GM10266 (cell line): ENCODE results near the gene RFT1.

ENCODE experiments used
- DNase-seq: peaks from one replicate; pipeline ENCODE4 v3.0.0; 2012; ENCODE audit errors: extremely low spot score
- TF ChIP-seq, protein P1 (sequence below): IDR thresholded peaks from 2 replicates; pipeline ENCODE4 v1.5.1; 2012; ENCODE audit warnings: mild to moderate bottlenecking, low read depth; ENCODE audit not compliant: control insufficient read depth, insufficient read depth; ENCODE audit errors: missing control alignments

Gene RFT1

DNA sequence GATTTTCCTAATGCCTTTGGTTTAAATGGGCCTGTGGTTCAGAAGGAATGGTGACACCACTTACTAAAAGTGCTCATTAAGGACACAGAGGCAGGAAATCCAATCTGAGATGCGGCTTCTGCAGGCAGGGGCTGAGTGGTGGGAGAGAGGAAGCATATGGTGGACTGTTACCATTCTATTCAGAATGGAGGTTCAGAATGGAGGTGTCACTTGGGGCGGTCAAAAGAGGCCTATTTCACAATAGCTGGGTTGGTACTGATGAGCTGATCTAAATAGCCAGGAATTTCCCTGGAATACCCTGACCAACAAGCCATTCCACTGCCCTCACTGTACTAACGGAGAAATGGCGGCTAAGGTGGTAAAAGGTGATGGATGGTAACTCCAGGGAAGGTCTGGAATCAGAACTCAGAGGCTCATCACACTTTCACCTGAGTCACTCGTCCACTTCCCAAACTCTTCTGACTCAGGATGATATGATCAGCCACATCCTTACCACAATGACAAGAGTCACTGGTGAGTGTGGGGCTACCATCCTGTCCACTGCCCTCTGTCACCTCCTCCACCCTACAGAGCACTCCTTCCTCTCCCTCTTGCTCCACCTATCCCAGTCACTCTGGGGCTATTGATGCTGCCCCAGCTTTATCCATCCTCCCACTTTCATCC, 15.7 kb downstream of the RFT1 start:
- TF ChIP-seq, protein P1, sequence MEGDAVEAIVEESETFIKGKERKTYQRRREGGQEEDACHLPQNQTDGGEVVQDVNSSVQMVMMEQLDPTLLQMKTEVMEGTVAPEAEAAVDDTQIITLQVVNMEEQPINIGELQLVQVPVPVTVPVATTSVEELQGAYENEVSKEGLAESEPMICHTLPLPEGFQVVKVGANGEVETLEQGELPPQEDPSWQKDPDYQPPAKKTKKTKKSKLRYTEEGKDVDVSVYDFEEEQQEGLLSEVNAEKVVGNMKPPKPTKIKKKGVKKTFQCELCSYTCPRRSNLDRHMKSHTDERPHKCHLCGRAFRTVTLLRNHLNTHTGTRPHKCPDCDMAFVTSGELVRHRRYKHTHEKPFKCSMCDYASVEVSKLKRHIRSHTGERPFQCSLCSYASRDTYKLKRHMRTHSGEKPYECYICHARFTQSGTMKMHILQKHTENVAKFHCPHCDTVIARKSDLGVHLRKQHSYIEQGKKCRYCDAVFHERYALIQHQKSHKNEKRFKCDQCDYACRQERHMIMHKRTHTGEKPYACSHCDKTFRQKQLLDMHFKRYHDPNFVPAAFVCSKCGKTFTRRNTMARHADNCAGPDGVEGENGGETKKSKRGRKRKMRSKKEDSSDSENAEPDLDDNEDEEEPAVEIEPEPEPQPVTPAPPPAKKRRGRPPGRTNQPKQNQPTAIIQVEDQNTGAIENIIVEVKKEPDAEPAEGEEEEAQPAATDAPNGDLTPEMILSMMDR = no peak
- no peak for DNase-seq

DNA sequence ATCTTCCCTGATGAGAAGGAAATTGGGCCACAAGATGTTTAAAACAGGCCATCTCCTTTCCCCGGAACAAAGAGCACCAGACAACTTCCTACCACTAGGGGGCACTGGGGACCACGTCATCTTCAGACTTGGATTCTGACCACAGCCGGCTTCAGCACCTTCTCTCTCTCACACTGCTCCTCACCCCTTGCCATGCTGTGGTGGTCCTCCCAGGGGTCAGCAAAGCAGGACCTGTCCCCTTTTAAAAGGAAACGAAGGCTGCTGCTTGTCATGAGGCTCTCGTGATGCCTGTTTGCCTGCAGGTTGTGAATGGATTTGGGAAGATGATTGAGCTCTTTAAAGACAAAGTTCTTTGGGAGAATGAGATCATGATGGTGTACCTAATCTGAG, 16.2 kb downstream of the RFT1 start:
- TF ChIP-seq, protein P1 = peak; percentile 94
- DNase-seq = peak; percentile 79

DNA sequence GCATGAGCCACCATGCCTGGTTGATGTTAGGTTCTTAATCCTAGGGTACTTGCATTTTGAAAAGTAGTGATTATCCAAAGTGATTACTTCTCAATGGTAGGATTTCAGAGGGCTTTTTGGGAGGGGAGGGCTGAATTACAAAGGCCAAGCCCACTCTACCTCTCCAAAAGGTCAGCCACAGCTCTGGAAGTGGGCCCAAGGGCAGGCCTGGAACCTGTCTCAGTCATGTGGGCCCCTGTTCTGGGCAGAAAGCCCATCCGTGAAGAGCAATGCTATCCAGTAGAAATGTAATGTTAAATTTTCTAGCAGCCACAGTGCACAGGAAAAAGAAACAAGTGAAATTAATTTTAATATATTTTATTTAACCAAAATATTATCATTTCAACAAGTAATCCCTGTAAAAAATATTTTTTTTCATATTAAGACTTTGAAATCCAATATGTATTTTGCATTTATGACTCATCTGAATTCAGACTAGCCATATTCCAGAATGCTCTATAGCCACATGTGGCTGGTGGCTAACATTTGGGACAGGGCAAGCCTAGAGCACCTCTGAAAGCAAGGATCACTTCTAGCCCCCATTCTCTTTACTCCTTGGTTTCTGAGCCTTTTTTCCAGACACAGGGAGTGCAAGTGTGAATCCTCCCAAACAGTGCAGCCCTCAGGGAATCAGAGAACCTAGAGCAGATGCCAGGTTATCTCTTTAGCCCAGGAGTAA, 16.8 kb downstream of the RFT1 start:
- no peak for DNase-seq
- TF ChIP-seq, protein P1 = no peak

DNA sequence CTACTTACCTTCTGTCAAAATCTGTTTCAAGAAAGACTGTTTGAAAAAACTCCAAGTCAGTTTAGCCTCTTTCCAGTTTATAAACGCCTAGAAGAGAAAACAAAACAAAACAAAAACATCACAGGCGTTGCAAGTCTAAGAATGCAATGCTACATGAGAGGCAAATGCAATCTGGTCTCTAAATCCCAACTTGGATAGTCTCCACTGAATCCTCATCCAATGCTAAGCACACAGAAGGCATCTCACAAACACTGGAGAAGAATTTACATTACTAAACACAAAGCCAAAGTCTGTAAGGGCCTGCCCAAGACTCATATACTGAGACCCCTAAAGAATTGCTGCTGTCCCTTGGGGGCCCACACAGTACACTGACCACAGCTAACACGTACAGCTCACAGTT, 18.4 kb downstream of the RFT1 start:
- TF ChIP-seq, protein P1 = no peak
- no peak for DNase-seq

DNA sequence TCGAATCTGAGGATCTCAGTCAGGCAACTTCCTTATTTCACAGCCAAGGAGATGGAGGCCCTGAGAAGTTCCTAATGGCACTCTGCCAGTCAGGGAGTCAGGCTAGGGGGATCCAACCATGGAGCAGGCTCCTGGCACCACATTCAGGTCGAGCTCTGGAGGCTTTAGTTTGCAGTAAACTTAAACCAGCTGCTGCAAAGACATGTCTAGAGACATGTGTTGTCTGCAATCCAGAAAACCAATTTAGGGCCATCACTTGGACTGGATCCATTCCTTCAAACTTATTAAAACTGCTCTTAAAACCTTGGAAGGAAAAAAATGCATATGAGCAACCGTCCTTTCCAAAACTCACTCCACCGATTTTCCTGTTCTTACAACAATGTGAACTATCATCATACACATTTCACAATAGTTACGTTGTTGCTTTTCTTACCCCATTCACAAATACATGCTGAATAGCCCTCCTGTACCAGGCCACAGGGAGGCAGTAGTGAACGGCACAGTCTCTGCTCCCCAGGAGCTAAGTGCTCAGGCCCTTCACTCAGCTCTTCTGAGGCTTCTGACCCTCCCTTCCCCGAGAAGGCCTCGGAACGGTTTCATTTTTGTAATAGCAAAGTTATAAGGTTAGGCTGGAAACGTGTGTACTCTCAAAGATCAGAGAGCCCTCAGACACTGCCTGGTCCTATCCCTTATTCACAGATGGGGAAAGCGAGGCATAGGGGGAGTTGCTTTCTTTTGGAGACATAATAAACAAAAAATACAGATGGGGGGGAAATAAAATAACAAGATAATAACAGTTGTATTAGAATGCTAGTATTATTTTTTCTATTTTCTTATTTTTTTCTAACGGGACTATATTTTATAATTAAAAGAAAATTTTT, 20.1 kb downstream of the RFT1 start:
- TF ChIP-seq, protein P1 = peak; percentile 45
- peak; percentile 17 for DNase-seq

DNA sequence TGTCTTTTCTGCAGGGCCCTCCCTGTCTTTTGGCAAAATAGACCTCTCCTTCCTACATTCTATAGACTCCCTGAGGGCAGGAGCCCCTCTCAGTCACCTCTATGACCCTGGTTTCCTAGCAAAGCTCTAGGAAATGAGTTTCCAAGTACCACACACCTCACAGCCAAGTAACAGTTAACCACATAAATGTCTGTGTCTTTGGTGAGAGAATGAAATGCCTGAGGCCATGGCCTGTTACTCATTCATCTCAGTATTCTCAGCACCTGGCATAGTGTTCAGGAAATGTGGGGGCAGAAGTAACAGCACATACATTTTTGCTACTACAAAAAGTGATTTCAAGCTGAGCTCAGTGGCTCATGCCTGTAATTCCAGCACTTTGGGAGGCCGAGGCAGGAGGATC, 21.0 kb downstream of the RFT1 start:
- TF ChIP-seq, protein P1 = no peak
- DNase-seq = no peak
